GM18951 (cell line): ENCODE results near the gene KRTAP10-12.
"Not testable (repeated sequence)": the region's sequence is repeated elsewhere in the genome, so short reads cannot be mapped to it uniquely, and the experiment has no call there.

Source experiments
- POLR2A ChIP-seq: IDR thresholded peaks from 4 replicates; pipeline ENCODE4 v1.6.1; 2011; ENCODE audit warnings: mild to moderate bottlenecking; ENCODE audit not compliant: insufficient read length, insufficient read depth; ENCODE audit errors: extremely low read depth
- in situ Hi-C: fragments of 300-500 bp; cut with MboI; formaldehyde crosslinking; loops from one replicate; pipeline ENCODE4 v1.12.0; 2022; ENCODE audit warnings: low sequenced_read_pairs, mixed read lengths, inconsistent platforms; ENCODE audit not compliant: unreplicated experiment

The KRTAP10-12 gene

GRCh38 chr21:44697172-44697810, at the start of gene KRTAP10-12:
Gene KRTAP10-12, plus strand, starts transcription at chr21:44697172. Its CDS starts 30 bp downstream, at chr21:44697202.
- in situ Hi-C loops, result not testable (repeated sequence)

DNA sequence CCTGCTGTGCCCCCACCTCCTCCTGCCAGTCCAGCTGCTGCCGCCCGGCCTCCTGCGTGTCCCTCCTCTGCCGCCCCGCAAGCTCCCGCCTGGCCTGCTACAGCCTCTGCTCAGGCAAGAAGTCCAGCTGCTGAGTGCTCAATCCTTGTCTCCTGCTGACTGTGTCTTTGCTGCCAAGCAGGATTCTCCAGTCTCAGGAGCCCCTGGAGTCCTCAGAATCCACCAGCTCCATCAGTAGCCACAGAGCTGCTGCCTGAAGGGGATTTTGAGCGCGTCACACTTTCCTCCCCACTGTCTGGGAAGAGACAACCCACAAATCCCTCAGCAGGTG, 49.8 kb upstream of the KRTAP10-12 start:
- in situ Hi-C loops, result no loop called here
- no peak for TF ChIP-seq POLR2A

DNA sequence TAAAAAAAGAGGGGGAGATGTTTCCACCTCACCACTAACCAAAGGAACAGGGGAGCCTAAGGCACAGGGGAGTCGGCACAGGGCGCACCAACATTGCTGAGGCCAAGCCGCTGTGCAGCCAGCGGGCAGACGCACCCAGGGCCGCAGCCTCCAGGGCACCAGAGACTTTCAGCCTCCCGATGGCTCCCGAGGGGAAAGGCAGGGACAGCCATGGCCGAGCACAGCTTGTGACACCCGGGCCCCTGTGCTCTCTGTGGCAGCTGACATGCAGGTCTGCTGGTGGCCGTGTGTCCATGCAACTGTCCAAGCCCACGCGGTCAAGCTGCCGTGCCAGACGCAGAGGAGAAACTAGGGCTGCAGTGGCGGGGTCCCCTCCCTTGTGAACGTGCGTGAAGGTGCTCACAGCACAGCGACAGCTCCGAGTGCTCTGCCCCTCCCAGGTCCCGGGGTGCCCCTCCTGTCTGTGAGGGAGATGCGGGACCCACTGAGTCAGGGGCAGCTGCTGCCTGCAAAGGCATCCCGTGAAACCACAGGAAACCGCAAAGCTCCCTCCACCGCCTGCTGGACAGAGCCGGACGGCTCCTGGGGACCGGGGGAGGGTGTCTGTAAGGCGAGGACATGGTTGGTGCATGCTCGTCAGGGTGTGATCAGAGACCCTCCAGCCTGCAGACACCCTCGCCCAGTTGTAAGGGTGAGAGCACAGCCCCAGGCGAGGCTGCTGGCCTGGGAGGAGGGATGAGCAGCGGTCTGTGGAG, 48.2 kb upstream of the KRTAP10-12 start:
- TF ChIP-seq POLR2A, result no peak
- in situ Hi-C loops, result no loop called here

GRCh38 chr21:44649521-44650100, 47.4 kb upstream of the KRTAP10-12 start:
- in situ Hi-C loops, result no loop called here
- TF ChIP-seq POLR2A, result no peak

GRCh38 chr21:44650265-44650972, 46.6 kb upstream of the KRTAP10-12 start:
- no peak for TF ChIP-seq POLR2A
- in situ Hi-C loops, result no loop called here

DNA sequence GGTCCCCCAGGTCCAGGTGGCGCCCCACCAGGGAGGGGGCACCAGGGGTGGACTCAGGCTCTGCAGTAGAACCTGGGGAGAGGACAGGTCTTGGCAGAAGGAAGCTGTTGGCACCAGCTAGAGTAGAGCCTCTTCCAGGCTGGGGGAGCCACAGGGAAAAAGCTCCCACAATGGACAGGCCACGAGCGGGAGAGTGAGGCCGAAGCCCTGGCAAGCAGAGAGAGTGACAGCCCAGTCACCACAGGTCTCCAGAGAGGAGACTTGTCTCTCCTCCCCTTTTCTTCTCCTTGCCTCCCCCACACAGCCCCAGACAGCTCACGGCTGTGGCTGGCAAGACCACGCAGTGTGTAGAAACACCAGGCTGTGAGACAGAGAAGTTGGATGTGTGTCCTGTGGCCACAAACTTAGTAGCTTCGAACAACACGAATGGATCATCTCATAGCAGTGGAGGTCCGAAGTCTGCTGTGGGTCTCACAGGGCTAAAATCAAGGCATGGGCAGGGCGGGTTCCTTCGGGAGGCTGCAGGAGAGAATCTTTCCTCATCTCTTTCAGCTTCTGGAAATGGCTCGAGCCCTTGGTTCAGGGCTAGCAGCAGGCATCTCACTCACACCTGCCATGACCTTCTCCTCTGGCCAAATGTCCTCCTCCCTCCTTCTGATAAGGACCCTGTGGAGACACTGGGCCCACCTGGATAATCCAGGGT, 45.8 kb upstream of the KRTAP10-12 start:
- in situ Hi-C loops, result no loop called here

GRCh38 chr21:44653123-44653522, 43.8 kb upstream of the KRTAP10-12 start:
- no peak for TF ChIP-seq POLR2A
- in situ Hi-C loops, result no loop called here

More for the DNA sequence above, 45.8 kb upstream of the KRTAP10-12 start:
- no peak for TF ChIP-seq POLR2A

DNA sequence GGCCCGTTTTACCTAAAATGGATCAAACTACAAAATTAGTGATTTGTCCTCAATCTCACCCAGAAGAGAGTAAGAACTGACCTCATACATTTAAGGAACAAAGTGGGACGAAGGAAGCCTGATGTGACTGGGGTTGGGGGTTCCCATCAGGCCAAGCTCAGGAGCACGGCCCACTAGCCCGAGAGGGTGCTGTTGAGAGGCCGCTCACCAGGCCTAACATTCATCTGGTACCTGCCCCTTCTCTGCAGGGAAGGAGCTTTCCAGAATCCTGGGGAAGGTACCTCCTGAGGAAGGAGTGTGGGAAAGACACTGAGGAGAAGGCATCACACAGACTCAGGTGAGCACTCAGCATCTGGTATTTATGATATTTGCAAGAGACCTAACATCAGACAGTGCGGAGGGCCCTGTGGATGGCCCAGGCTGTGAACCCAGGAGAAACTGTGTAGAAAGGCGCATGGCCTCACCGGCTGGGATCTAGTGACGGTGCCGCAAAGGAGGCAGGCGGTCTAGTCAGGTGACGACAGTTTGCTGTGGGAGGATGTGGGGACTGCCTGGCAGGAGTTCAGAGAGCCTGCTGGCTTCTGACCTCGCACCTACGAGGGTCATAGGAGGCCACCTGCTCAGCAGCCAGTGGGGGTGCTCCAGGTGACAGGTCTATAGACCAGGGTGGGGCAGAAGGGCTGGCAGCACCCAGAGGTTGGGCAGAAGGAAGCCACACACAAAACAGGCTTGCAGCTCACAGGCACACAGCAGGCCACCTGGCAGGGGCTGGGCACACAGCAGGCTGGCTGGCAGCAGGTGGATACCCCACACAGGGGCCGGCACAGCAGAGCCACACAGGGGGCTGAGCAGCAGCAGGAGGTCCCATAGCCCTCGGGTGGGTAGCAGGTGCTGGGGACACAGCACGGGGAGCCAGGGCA, 43.1 kb upstream of the KRTAP10-12 start:
- no peak for TF ChIP-seq POLR2A
- in situ Hi-C loops, result no loop called here

- in situ Hi-C loops, result no loop called here
- no peak for TF ChIP-seq POLR2A
These were observed 42.3 kb upstream of the KRTAP10-12 start, which contains the start of gene KRTAP12-4 for GRCh38 chr21:44654576-44655175. Gene KRTAP12-4, minus strand, starts transcription at chr21:44654659. Its CDS starts 45 bp downstream, at chr21:44654614.

DNA sequence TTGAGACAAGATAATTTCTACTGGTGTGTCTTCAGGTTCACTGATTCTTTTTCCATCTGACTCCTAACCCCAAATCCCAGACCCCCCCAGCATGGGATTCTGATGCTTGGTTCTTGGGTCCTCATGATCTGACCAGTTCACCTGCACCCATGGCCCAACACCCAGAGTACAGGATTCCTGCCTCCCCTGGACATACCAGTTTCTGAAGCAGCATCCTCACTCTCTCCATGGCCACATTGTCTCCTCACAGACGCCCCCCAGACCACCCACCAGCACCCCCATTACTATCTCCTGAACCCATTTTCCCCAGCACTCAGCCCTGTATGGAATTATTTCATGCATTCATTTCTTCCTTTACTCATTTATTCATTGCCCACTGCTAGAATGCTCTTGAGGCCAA, 40.1 kb upstream of the KRTAP10-12 start:
- in situ Hi-C loops, result no loop called here
- no peak for TF ChIP-seq POLR2A

DNA sequence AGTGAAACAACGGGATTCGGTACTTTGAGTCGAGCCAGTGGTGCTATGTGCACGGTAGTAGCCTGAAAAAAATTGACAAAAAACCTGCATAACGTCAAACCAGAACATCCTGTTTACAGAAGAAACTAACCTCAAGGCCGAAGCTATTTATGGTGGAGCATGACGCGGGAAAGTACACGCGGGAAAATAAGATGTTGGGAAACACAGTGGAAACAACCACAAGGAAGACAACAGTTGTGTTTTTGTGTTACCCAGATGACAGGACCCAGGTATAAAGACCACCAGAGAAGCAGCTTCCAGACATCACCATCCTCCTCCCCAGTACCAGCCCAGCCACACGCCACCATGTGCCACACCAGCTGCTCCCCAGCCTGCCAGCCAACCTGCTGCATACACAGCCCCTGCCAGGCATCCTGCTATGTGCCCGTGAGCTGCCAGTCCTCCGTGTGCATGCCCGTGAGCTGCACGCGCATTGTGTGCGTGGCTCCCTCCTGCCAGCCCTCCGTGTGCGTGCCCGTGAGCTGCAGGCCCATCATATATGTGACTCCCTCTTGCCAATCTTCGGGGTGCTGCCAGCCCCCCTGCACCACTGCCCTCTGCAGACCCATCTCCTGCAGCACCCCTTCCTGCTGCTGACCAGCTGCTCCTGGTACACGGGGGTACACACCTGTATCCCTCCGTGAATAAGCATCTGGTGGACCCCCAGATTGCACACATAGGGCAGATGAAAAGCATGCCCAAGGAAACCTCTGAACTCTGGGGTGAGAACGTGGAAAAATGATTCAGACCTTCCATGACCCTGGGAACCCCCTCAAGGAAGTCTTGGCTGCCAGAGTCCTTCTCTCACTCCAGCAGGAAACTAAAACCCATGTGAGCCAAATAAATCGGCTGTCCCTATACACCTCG, 39.1 kb upstream of the KRTAP10-12 start, which contains the start of gene KRTAP12-3:
Gene KRTAP12-3, plus strand, starts transcription at position 298 of the 906 bp plus-strand sequence. Its CDS starts 48 bp downstream, at position 346.
- in situ Hi-C loops, result no loop called here
- no peak for TF ChIP-seq POLR2A
